Measurements from ENCODE around the gene SDCCAG8. TPM values are rescaled to one million over a fixed set of nuclear protein-coding genes. Genes with fewer than 3 reads are reported as not detected.
"Not testable (repeated sequence)": the region's sequence is repeated elsewhere in the genome, so short reads cannot be mapped to it uniquely, and the experiment has no call there.

SDCCAG8 gene
- 10 to 100 TPM; 30.2 to 46.4 (median 36.7) TPM for total RNA-seq

GRCh38 chr1:243255791-243256512 lies at the start of gene SDCCAG8:
SDCCAG8 (plus strand) TSS chr1:243256041; CDS start chr1:243256174, 133 bp downstream.
- Histone ChIP-seq H3K27ac (peak within 1 kb of the TSS; percentile 86 to 99 (median 94)), H3K4me1 (peaks cover 0 to 51% (median 0%) of the 10 kb centered on the region in 3 donors), H3K4me3 (peak within 1 kb of the TSS; percentile 71 to 90), H3K36me3 (no peaks in the 10 kb centered on the region), H3K9me3 (no peaks in the 10 kb centered on the region), H3K27me3 (no peaks in the 10 kb centered on the region)
- 0 to 1% methylated on average over 7 to 12 of the region's 32 CpGs for WGBS, 2 donors (ENCODE audit: low coverage in 1 of 2)
- ATAC-seq = peak; percentile 95
- TF ChIP-seq EP300 (IDR thresholded peaks at IDR 0.05) (no peak), POLR2A (IDR thresholded peaks at IDR 0.05) (peak; percentile 79 to 87)

- H3K27me3 ChIP-seq, H3K9me3 ChIP-seq, H3K4me3 ChIP-seq, H3K27ac ChIP-seq, ATAC-seq, H3K36me3 ChIP-seq: not testable (repeated sequence)
- WGBS, 2 donors (ENCODE audit: low coverage in 1 of 2) = 37 to 40% methylated on average over 1 to 3 of the region's 3 CpGs
- peak; percentile 28 for TF ChIP-seq POLR2AphosphoS5 (IDR thresholded peaks at IDR 0.05)
- peaks cover 0 to 25% (median 0%) of the 10 kb centered on the region in 3 donors for H3K4me1 ChIP-seq
Observed at GRCh38 chr1:243211984-243212383, 43.9 kb upstream of the SDCCAG8 start.

GRCh38 chr1:243213045-243213787 lies 42.6 kb upstream of the SDCCAG8 start:
- TF ChIP-seq POLR2AphosphoS5 (IDR thresholded peaks at IDR 0.05) (peak; percentile 69), CTCF (IDR thresholded peaks at IDR 0.05) (no peak)
- no peaks in the 10 kb centered on the region for H3K27me3 ChIP-seq
- WGBS, 2 donors (ENCODE audit: low coverage in 1 of 2) = 56 to 89% methylated on average over 3 to 4 of the region's 4 CpGs
- H3K9me3 ChIP-seq = no peaks in the 10 kb centered on the region
- H3K27ac ChIP-seq = no peak overlapping the region
- no peak overlapping the region for H3K4me3 ChIP-seq
- H3K36me3 ChIP-seq = peaks cover 0 to 8% of the 10 kb centered on the region in 2 donors
- ATAC-seq = peak; percentile 71
- H3K4me1 ChIP-seq = peaks cover 0 to 25% (median 0%) of the 10 kb centered on the region in 3 donors

- not testable (repeated sequence) for H3K36me3 ChIP-seq, H3K27me3 ChIP-seq, H3K9me3 ChIP-seq, H3K27ac ChIP-seq, H3K4me3 ChIP-seq, ATAC-seq
- 82 to 89% methylated on average over 10 to 12 of the region's 12 CpGs for WGBS, 2 donors (ENCODE audit: low coverage in 1 of 2)
- H3K4me1 ChIP-seq = peaks cover 0 to 25% (median 0%) of the 10 kb centered on the region in 3 donors
Observed at GRCh38 chr1:243215276-243215875, 40.5 kb upstream of the SDCCAG8 start.

GRCh38 chr1:243216741-243217140 lies 39.1 kb upstream of the SDCCAG8 start:
- TF ChIP-seq POLR2AphosphoS5 (IDR thresholded peaks at IDR 0.05) (no peak), CTCF (IDR thresholded peaks at IDR 0.05) (no peak), POLR2A (IDR thresholded peaks at IDR 0.05) (no peak), EP300 (IDR thresholded peaks at IDR 0.05) (no peak)
- Histone ChIP-seq H3K4me3 (no peak overlapping the region), H3K4me1 (peaks cover 0 to 21% (median 0%) of the 10 kb centered on the region in 3 donors), H3K36me3 (peaks cover 0 to 20% of the 10 kb centered on the region in 2 donors), H3K27me3 (no peaks in the 10 kb centered on the region), H3K27ac (no peak overlapping the region), H3K9me3 (no peaks in the 10 kb centered on the region)
- 89 to 92% methylated on average over 2 of the region's 2 CpGs for WGBS, 2 donors (ENCODE audit: low coverage in 1 of 2)
- no peak for ATAC-seq

GRCh38 chr1:243217349-243217748 lies 38.5 kb upstream of the SDCCAG8 start:
- Histone ChIP-seq H3K36me3 (peaks cover 0 to 22% of the 10 kb centered on the region in 2 donors), H3K9me3 (no peaks in the 10 kb centered on the region), H3K27ac (no peak overlapping the region), H3K4me3 (no peak overlapping the region), H3K4me1 (peaks cover 0 to 15% (median 0%) of the 10 kb centered on the region in 3 donors), H3K27me3 (no peaks in the 10 kb centered on the region)
- TF ChIP-seq POLR2A (IDR thresholded peaks at IDR 0.05) (no peak), CTCF (IDR thresholded peaks at IDR 0.05) (no peak), POLR2AphosphoS5 (IDR thresholded peaks at IDR 0.05) (no peak), EP300 (IDR thresholded peaks at IDR 0.05) (no peak)
- no peak for ATAC-seq
- 52 to 58% methylated on average over 2 of the region's 2 CpGs for WGBS, 2 donors (ENCODE audit: low coverage in 1 of 2)

Measured in gastroesophageal sphincter (tissue), 4 donors.